Right lobe of liver (tissue), 6 donors: ENCODE data around the gene SLU7. TPM values are rescaled to one million over a fixed set of nuclear protein-coding genes. Genes with fewer than 3 reads are reported as not detected.
A peak's percentile ranks its signal among the peaks of the same experiment; 100 is the strongest.

Experiments
- ATAC-seq, 4 donors: fragments of 200-7000 bp; cut with Tn5 transposase; one replicate each; pipeline ENCODE4 v1.9.1; 2020; ENCODE audit warnings: mild to moderate bottlenecking in 4 of 4, moderate library complexity in 4 of 4
- DNase-seq, 3 donors: peaks; one replicate each; pipeline ENCODE4 v3.0.0-alpha.2; 2020
- H3K27ac ChIP-seq, 3 donors: fragments of 200-600 bp; one replicate each; pipeline ENCODE4 v1.8.0; 2022
- H3K27me3 ChIP-seq, 2 donors: fragments of 200-600 bp; one replicate each; pipeline ENCODE4 v1.8.0; 2022
- H3K36me3 ChIP-seq, 4 donors: fragments of 200-600 bp; sonication (generic) in 1 of 4; one replicate each; pipeline versions ENCODE4 v1.5.1 to v1.8.0; 2017 to 2022; ENCODE audit warnings: control low read depth in 1 of 4
- H3K4me1 ChIP-seq, 4 donors: fragments of 200-600 bp; sonication (generic) in 1 of 4; one replicate each; pipeline versions ENCODE4 v1.5.1 to v1.8.0; 2017 to 2022; ENCODE audit warnings: control low read depth in 1 of 4
- H3K4me3 ChIP-seq, 3 donors: fragments of 200-600 bp; one replicate each; pipeline ENCODE4 v1.8.0; 2022
- H3K9me3 ChIP-seq, 4 donors: fragments of 200-600 bp; sonication (generic) in 1 of 4; one replicate each; pipeline versions ENCODE4 v1.5.1 to v1.8.0; 2017 to 2022; ENCODE audit warnings: control low read depth in 1 of 4
- POLR2A ChIP-seq: fragments of 450-650 bp; IDR thresholded peaks from one replicate; pipeline ENCODE4 v1.6.1; 2017; ENCODE audit warnings: antibody characterized with exemption, mild to moderate bottlenecking
- WGBS: methylation state at CpG from one replicate; pipeline ENCODE4 v1.1.6; 2018; ENCODE audit warnings: low coverage, low lambda C conversion rate; ENCODE audit not compliant: insufficient coverage; ENCODE audit errors: missing lambda C conversion rate; 5-methylcytosine and 5-hydroxymethylcytosine counted together
- intact Hi-C, 2 donors: fragments of 100-400 bp; cut with DNase I; formaldehyde crosslinking; loops; one replicate each; pipeline versions ENCODE4 v1.11.2 to v1.14.1; 2022
- total RNA-seq, 6 experiments: library from RNA; depleted of rRNA in 2 of 6; stranded (reverse); fragments of >200 nt in 2 of 6; fragmentation: NEBNext Ultra II Directional in 3 of 6; extraction: Animal tissue kit (Norgen Biotek cat#: 25700) in 3 of 6; gene quantifications; one replicate each; pipeline versions ENCODE4 v1.1.0 to v1.2.4, GENCODE V29; 2016 to 2023
- TF ChIP-seq, protein P1 (sequence below), 4 donors: fragments of 200-600 bp in 3 of 4; fragments of 450-650 bp in 1 of 4; IDR thresholded peaks; one replicate each; pipeline versions ENCODE4 v1.5.1 to v1.8.0; 2016 to 2022; ENCODE audit warnings: antibody characterized with exemption in 4 of 4, mild to moderate bottlenecking in 2 of 4
- donor health status: DM: no; HTN: yes; CAD: no.
- donor health status: DM: no; HTN: no; CAD: no.
- donor health status: DM: no; HTN: no; CAD: no.
- donor health status: DM: no; HTN: yes; CAD: no.
- donor health status: DM: no; HTN: yes; CAD: no.

The SLU7 gene
- total RNA-seq, 6 experiments from 2014 or later, result 11.6 to 19.4 (median 17.0) TPM

DNA sequence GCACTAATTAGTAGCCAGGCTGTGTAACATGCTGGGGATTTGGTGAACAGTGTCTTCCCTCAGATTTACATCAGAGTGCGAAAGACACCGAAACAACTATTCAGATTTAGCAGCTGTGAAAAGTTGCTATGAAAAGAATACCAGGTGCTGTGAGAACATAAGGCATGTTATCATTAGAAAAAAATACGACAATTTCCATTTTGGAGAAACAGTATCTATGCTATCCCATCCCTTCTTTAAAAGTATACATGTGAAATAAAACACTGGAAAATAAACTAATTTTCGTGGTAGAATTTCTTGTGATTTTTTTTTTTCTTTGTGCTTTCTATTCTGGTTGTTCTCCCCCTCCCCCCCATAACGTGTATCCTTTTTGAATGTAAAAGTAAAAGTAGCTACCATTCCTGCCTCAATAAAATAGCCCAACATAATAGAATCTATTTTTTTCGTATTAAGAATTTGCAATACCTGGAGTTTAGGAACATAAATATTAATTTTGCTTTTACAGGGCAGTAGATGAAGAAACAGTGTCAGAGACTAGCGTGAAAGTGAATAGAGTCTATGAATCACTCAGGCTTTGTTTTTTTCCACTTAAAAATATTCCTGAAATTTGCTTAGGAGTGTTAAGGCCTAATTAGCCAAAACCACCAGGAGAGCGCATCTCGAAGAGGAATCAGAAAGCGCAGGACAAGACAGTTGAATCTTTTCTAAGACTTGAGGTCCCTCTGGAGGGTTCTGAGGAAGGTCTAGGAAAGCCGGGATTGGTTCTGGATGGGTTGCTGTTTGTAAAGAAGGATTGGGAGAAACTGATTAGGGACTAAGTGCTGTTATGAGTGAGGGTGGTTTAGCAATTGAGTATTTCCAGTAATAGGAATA, 813 bp upstream of the SLU7 start:
- TF ChIP-seq POLR2A, result no peak
- TF ChIP-seq, protein P1, sequence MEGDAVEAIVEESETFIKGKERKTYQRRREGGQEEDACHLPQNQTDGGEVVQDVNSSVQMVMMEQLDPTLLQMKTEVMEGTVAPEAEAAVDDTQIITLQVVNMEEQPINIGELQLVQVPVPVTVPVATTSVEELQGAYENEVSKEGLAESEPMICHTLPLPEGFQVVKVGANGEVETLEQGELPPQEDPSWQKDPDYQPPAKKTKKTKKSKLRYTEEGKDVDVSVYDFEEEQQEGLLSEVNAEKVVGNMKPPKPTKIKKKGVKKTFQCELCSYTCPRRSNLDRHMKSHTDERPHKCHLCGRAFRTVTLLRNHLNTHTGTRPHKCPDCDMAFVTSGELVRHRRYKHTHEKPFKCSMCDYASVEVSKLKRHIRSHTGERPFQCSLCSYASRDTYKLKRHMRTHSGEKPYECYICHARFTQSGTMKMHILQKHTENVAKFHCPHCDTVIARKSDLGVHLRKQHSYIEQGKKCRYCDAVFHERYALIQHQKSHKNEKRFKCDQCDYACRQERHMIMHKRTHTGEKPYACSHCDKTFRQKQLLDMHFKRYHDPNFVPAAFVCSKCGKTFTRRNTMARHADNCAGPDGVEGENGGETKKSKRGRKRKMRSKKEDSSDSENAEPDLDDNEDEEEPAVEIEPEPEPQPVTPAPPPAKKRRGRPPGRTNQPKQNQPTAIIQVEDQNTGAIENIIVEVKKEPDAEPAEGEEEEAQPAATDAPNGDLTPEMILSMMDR (IDR thresholded peaks at IDR 0.05), result no peak
- no peak for ATAC-seq
- H3K36me3 ChIP-seq, result peaks cover 0 to 5% (median under 1%) of the 10 kb centered on the region in 4 donors
- peak overlapping the region; percentile 68 to 84 (median 81) for H3K4me3 ChIP-seq
- no peaks in the 10 kb centered on the region for H3K9me3 ChIP-seq
- 40% methylated on average over 11 of the region's 11 CpGs for WGBS
- peak overlapping the region; percentile 86 to 90 (median 88) for H3K27ac ChIP-seq
- no peaks in the 10 kb centered on the region for H3K27me3 ChIP-seq
- intact Hi-C loops, result no loop called here
- no peak for DNase-seq
- peaks cover 0 to 15% (median 4%) of the 10 kb centered on the region in 4 donors for H3K4me1 ChIP-seq

DNA sequence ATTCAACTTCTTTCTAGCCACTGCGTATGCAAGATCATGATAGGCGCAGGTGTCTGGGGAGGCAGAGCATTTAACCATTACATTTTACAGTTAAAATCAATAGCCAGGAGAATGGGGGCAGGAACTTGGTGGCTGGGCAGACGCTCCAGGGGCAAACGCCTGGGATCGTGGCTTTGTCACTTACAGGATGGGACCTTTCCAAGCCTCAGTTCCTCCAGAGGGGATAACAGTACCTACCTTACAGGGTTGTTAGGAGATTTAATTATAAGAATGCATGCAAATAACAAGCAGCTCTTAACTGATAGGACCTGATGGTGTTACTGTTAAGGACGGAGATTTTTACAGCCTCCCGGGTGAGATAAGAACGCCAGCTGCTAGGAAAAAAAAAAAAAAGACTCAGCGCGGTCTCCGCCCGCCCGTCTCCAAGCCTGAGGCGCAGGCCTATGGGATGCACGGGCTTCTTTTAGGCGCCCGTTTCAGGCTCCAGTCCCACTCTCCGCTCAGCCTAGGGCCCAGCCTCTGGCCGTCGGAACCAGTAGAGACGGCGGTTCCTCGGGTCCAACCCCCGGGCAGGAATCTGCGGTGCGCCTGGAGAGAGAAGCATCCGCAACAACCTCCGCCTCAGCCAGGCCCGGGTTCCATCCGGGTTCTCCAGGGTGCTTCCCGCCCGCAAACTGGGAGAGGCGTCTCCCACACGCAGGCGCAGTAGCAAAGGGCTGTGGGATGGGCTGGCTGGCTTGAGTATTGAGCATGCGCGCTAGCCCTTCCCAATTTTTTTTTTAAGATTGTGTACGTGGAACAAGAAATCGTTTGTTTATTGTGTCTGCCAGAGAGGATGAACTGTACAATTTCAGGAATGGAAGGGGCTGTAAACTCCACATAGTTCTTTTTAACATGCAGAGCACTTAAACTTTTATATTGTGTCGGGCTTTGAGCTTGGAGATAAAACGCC, 19.2 kb downstream of the SLU7 start, which contains the start of gene FAM200C:
TSS of gene FAM200C (minus strand) at position 653 of the 952 bp plus-strand sequence. CDS start 4,564 bp downstream, outside the sequence.
- Histone ChIP-seq H3K4me1 (peaks cover 0 to 10% (median 0%) of the 10 kb centered on the region in 4 donors), H3K27me3 (no peaks in the 10 kb centered on the region), H3K36me3 (peaks cover 0 to 30% (median 12%) of the 10 kb centered on the region in 4 donors), H3K9me3 (no peaks in the 10 kb centered on the region), H3K27ac (peak within 1 kb of the TSS; percentile 53 to 87 (median 61)), H3K4me3 (peak within 1 kb of the TSS; percentile 69 to 79 (median 73))
- ATAC-seq (peak; percentile 98 to 99 (median 99)), DNase-seq (peak; percentile 92 to 94 (median 93))
- TF ChIP-seq, protein P1 (IDR thresholded peaks at IDR 0.05), result no peak
- peak; percentile 75 for TF ChIP-seq POLR2A
- 2% methylated on average over 19 of the region's 41 CpGs for WGBS
- intact Hi-C loops, result no loop called here

DNA sequence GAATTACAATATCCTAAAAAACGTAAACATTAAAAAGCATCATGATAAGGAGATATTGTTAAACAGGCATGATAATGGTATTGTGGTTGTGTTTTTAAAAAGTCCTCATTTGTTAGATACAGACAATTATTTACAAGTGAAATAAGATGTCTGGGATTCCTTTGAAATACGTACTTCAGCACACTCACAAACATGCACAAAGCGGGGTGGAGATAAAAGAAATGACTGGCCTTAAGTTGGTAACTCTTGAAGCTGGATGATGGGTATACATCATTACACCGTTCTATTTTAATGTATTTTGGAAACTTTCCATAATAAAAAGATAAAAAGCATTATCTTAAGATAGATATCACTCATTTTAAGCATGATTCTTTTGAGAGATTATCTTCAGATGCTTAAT, 20.1 kb downstream of the SLU7 start:
- H3K4me1 ChIP-seq, result peaks cover 0 to 10% (median 0%) of the 10 kb centered on the region in 4 donors
- H3K27ac ChIP-seq, result peak overlapping the region in 1 of 3 donors; percentile 87
- H3K4me3 ChIP-seq, result peak overlapping the region; percentile 69 to 79 (median 73)
- WGBS, result 52% methylated on average over 4 of the region's 4 CpGs
- ATAC-seq (no peak), DNase-seq (no peak)
- peaks cover 0 to 22% (median 6%) of the 10 kb centered on the region in 4 donors for H3K36me3 ChIP-seq
- intact Hi-C loops, result no loop called here
- no peaks in the 10 kb centered on the region for H3K9me3 ChIP-seq
- TF ChIP-seq POLR2A, result no peak
- TF ChIP-seq, protein P1 (IDR thresholded peaks at IDR 0.05), result no peak
- H3K27me3 ChIP-seq, result no peaks in the 10 kb centered on the region

DNA sequence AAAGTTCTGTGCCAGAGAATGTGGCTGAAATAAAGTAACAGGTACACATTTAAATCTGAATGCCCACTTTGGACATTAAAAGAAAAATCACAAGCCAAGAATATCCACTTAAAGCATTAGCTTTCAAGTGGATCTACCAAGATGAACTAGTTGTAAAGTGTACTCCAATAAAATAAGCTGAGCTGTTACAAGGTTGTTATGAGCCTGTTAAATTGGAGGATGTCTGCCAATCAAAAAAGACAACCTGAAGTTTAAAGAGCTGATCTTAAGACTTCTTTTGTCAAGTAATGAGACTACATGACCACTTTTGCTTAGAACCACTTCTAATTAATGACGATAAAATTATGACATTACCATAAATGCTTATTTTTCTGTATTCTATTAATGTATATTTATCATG, 21.4 kb downstream of the SLU7 start:
- intact Hi-C loops, result no loop called here
- Histone ChIP-seq H3K27ac (no peak overlapping the region), H3K4me3 (no peak overlapping the region), H3K27me3 (no peaks in the 10 kb centered on the region), H3K36me3 (peaks cover 0 to 9% (median 0%) of the 10 kb centered on the region in 4 donors), H3K9me3 (no peaks in the 10 kb centered on the region), H3K4me1 (peaks cover 0 to 10% (median 0%) of the 10 kb centered on the region in 4 donors)
- 94% methylated on average over 1 of the region's 1 CpG for WGBS
- ATAC-seq, result no peak
- no peak for DNase-seq
- no peak for TF ChIP-seq POLR2A
